GM19324 (cell line): Measurements from ENCODE around the gene CLEC14A.

Experiments
- ATAC-seq: cut with Tn5 transposase; IDR thresholded peaks from one replicate; pipeline ENCODE4 v1.9.1; 2021; ENCODE audit warnings: mild to moderate bottlenecking, moderate library complexity; ENCODE audit not compliant: unreplicated experiment, low FRiP score

Gene CLEC14A

GRCh38 chr14:38250331-38250730 is 5.6 kb downstream of the CLEC14A start:
- no peak for ATAC-seq

GRCh38 chr14:38248321-38249028 is 7.4 kb downstream of the CLEC14A start:
- ATAC-seq = no peak

- no peak for ATAC-seq
Measured at GRCh38 chr14:38243696-38244240, 12.1 kb downstream of the CLEC14A start.

GRCh38 chr14:38238878-38239277 is 17.0 kb downstream of the CLEC14A start:
- ATAC-seq = no peak

- ATAC-seq = no peak
Measured at GRCh38 chr14:38238332-38238731, 17.6 kb downstream of the CLEC14A start.

GRCh38 chr14:38233218-38233617 is 22.7 kb downstream of the CLEC14A start:
- no peak for ATAC-seq

GRCh38 chr14:38226366-38226765 is 29.5 kb downstream of the CLEC14A start:
- ATAC-seq = no peak

GRCh38 chr14:38225946-38226345 is 29.9 kb downstream of the CLEC14A start:
- no peak for ATAC-seq

- no peak for ATAC-seq
Measured at GRCh38 chr14:38224338-38224737, 31.6 kb downstream of the CLEC14A start.

GRCh38 chr14:38221077-38221476 is 34.8 kb downstream of the CLEC14A start:
- no peak for ATAC-seq

GRCh38 chr14:38217553-38217952 is 38.3 kb downstream of the CLEC14A start:
- ATAC-seq = no peak

- ATAC-seq = no peak
Measured at GRCh38 chr14:38213001-38213400, 42.9 kb downstream of the CLEC14A start.

GRCh38 chr14:38212111-38212510 is 43.8 kb downstream of the CLEC14A start:
- ATAC-seq = no peak

- ATAC-seq = no peak
Measured at GRCh38 chr14:38211255-38211735, 44.6 kb downstream of the CLEC14A start.

GRCh38 chr14:38210587-38211216 is 45.2 kb downstream of the CLEC14A start:
- no peak for ATAC-seq

GRCh38 chr14:38209572-38210557 is 46.0 kb downstream of the CLEC14A start:
- no peak for ATAC-seq

GRCh38 chr14:38208618-38209562 is 47.0 kb downstream of the CLEC14A start:
- ATAC-seq = no peak

- ATAC-seq = no peak
Measured at GRCh38 chr14:38207736-38208617, 47.9 kb downstream of the CLEC14A start, which contains the start of gene SSTR1. TSS of gene SSTR1 (plus strand) at chr14:38207904. CDS start at chr14:38209390, 1,486 bp downstream.

GRCh38 chr14:38207377-38207735 is 48.5 kb downstream of the CLEC14A start:
- ATAC-seq = no peak
